Endothelial cell of umbilical vein (primary cell): Measurements from ENCODE around the gene PRDM2.

Source experiments
- FOS ChIP-seq: IDR thresholded peaks from 2 replicates; pipeline ENCODE4 v1.6.1; 2011; ENCODE audit warnings: mild to moderate bottlenecking, low read length, moderate library complexity, borderline replicate concordance; ENCODE audit not compliant: insufficient read depth
- JUN ChIP-seq: IDR thresholded peaks from 2 replicates; pipeline ENCODE4 v1.6.1; 2011; ENCODE audit warnings: borderline replicate concordance, low read depth; ENCODE audit not compliant: insufficient read length, insufficient read depth
- POLR2A ChIP-seq: IDR thresholded peaks from 2 replicates; pipeline ENCODE4 v1.6.1; 2012; ENCODE audit warnings: low read depth, mild to moderate bottlenecking, control low read depth, low read length
- POLR2AphosphoS5 ChIP-seq: IDR thresholded peaks from 2 replicates; pipeline ENCODE4 v1.6.1; 2012; ENCODE audit warnings: low read depth, mild to moderate bottlenecking, control low read depth, low read length, moderate library complexity; ENCODE audit not compliant: insufficient read depth
- TF ChIP-seq, protein P1 (sequence below), 2 donors: IDR thresholded peaks; 1 replicate in 1 of 2; 2 replicates in 1 of 2; pipeline ENCODE4 v1.5.1; 2011; ENCODE audit warnings: low read length in 2 of 2, mild to moderate bottlenecking in 2 of 2, moderate library complexity in 2 of 2, control low read depth in 1 of 2, inconsistent platforms in 1 of 2, low read depth in 1 of 2; ENCODE audit not compliant: insufficient read depth in 1 of 2; ENCODE audit errors: extremely low read depth in 1 of 2

DNA sequence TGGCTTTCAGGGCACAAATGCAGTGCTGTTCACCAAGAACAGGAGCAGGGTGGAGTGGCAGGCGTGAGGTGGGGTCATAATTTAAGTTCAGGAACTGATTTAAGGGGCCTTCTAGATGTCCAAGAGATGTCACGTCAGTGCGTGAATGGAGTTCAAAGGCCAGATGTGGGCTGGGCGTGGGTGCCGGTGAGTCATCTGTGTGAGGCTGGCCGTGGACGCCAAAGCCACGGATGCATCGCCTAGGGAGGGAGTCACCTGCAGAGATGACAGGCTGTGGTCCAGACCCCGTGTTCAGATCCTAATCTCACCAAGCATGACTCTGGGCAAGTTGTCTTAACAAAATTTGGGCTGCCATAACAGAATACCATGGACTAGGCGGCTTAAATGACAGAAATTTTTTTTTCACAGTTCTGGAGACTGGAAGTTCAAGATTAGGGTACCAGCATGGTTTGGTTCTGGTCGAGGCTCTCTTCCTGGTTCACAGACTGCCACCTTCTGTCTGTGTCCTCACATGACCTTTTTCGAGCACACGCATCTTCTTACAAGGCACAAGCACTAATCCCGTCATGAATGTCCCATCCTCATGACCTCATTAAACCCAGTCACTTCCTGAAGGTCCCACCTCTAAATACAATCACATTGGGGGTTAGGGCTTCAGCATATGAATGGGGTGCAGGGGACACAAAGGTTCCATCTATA, 109.6 kb downstream of the PRDM2 start:
- TF ChIP-seq, protein P1, sequence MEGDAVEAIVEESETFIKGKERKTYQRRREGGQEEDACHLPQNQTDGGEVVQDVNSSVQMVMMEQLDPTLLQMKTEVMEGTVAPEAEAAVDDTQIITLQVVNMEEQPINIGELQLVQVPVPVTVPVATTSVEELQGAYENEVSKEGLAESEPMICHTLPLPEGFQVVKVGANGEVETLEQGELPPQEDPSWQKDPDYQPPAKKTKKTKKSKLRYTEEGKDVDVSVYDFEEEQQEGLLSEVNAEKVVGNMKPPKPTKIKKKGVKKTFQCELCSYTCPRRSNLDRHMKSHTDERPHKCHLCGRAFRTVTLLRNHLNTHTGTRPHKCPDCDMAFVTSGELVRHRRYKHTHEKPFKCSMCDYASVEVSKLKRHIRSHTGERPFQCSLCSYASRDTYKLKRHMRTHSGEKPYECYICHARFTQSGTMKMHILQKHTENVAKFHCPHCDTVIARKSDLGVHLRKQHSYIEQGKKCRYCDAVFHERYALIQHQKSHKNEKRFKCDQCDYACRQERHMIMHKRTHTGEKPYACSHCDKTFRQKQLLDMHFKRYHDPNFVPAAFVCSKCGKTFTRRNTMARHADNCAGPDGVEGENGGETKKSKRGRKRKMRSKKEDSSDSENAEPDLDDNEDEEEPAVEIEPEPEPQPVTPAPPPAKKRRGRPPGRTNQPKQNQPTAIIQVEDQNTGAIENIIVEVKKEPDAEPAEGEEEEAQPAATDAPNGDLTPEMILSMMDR (IDR thresholded peaks at IDR 0.05; ENCODE audit: extremely low read depth in 1 of 2, insufficient read depth in 1 of 2, low read depth in 1 of 2, low read length in 2 of 2), result no peak
- no peak for TF ChIP-seq JUN
- no peak for TF ChIP-seq POLR2A
- no peak for TF ChIP-seq FOS
- no peak for TF ChIP-seq POLR2AphosphoS5
